ENCODE measurements around the gene ITSN1.

- TF ChIP-seq CTCF (IDR thresholded peaks at IDR 0.05), result no peak
- TF ChIP-seq POLR2AphosphoS5 (IDR thresholded peaks at IDR 0.05), result no peak
- no peak for TF ChIP-seq POLR2A (IDR thresholded peaks at IDR 0.05; ENCODE audit: low read depth)
- no peak for TF ChIP-seq EP300 (IDR thresholded peaks at IDR 0.05)
Measured at GRCh38 chr21:33817663-33818451, 175.6 kb downstream of the ITSN1 start.

Measured in esophagus muscularis mucosa (tissue), 4 donors.